GM12878 (cell line): ENCODE results near the gene TMIGD2. TPM values are rescaled to one million over a fixed set of nuclear protein-coding genes. Genes with fewer than 3 reads are reported as not detected.

ENCODE experiments used
- ATAC-seq: fragments of 200-7000 bp; cut with Tn5 transposase; 3 replicates; pipeline ENCODE4 v1.9.1; 2020; ENCODE audit warnings: mild to moderate bottlenecking, moderate library complexity
- BruUV-seq: library from RNA; stranded (reverse); fragments of 400-500 nt; replicated peaks from 2 replicates; lab custom pipeline; 2021; lab: Mats Ljungman, UMichigan
- CTCF ChIA-PET: fragments of 300-600 bp; sonication (Branson Sonifier 250); formaldehyde crosslinking; extraction: SDS; loops from one replicate; lab custom pipeline; 2021; ENCODE audit warnings: inconsistent platforms; lab: Yijun Ruan, JAX
- POLR2A ChIA-PET: fragments of 350-600 bp; formaldehyde crosslinking; extraction: SDS; loops from one replicate; lab custom pipeline; 2021; ENCODE audit warnings: inconsistent platforms; lab: Charles Lee
- RAD21 ChIA-PET: fragments of 300-600 bp; sonication (Branson Sonifier 250); formaldehyde crosslinking; loops from one replicate; lab custom pipeline; 2023; ENCODE audit warnings: antibody characterized with exemption; ENCODE audit not compliant: unreplicated experiment; lab: Charles Lee
- SMC1A ChIA-PET: fragments of 300-600 bp; sonication (Branson Sonifier 250); formaldehyde crosslinking; loops from one replicate; lab custom pipeline; 2023; ENCODE audit not compliant: unreplicated experiment, uncharacterized antibody; lab: Charles Lee
- DNase-seq: peaks from one replicate; pipeline ENCODE4 v3.0.0-alpha.2; 2011; ENCODE audit warnings: low read depth, low spot score
- FAIRE-seq: peaks from 3 replicates; lab custom pipeline; 2011; peaks lifted over from hg19 to GRCh38; lab: Jason Lieb, UNC
- H2AFZ ChIP-seq: 2 replicates; pipeline ENCODE4 v1.6.0; 2011; ENCODE audit warnings: low read depth, low read length, control low read depth; ENCODE audit not compliant: control insufficient read depth
- H3K27ac ChIP-seq: 2 replicates; pipeline ENCODE4 v1.5.1; 2011; ENCODE audit warnings: control low read depth; ENCODE audit not compliant: control insufficient read depth, insufficient read depth
- H3K27me3 ChIP-seq, 2 experiments: replicated peaks in 1 of 2; 2 replicates each; pipeline versions ENCODE4 v1.6.0 to v1.6.1; 2011; ENCODE audit warnings: low read length in 1 of 2; ENCODE audit not compliant: control insufficient read depth in 2 of 2, insufficient read depth in 2 of 2
- H3K36me3 ChIP-seq, 2 experiments: 2 replicates each; pipeline ENCODE4 v1.5.1; 2011; ENCODE audit warnings: low read length in 1 of 2; ENCODE audit not compliant: control insufficient read depth in 2 of 2, insufficient read depth in 2 of 2
- H3K4me1 ChIP-seq: 2 replicates; pipeline ENCODE4 v1.6.1; 2011; ENCODE audit warnings: mild to moderate bottlenecking, low read length, moderate library complexity, mixed read lengths; ENCODE audit not compliant: control insufficient read depth, insufficient read depth
- H3K4me2 ChIP-seq: 2 replicates; pipeline ENCODE4 v1.6.0; 2011; ENCODE audit warnings: control low read depth; ENCODE audit not compliant: control insufficient read depth, insufficient read depth
- H3K4me3 ChIP-seq: fragments of 200-600 bp; sonication (generic); 2 replicates; pipeline ENCODE4 v1.5.1; 2016
- H3K79me2 ChIP-seq: 2 replicates; pipeline ENCODE4 v1.6.0; 2011; ENCODE audit warnings: low read length; ENCODE audit not compliant: control insufficient read depth, insufficient read depth
- H3K9ac ChIP-seq: 2 replicates; pipeline ENCODE4 v1.8.0; 2011; ENCODE audit warnings: low read length, control low read depth, mixed read lengths; ENCODE audit not compliant: control insufficient read depth, insufficient read depth
- H3K9me3 ChIP-seq: replicated peaks from 3 replicates; pipeline ENCODE4 v1.5.1; 2011; ENCODE audit warnings: mild to moderate bottlenecking, low read length; ENCODE audit not compliant: control insufficient read depth, insufficient read depth
- H4K20me1 ChIP-seq: 2 replicates; pipeline ENCODE4 v1.6.0; 2011; ENCODE audit not compliant: control insufficient read depth, insufficient read depth
- ATF3 ChIP-seq: IDR thresholded peaks from 2 replicates; pipeline ENCODE4 v1.6.1; 2011; ENCODE audit warnings: low read depth, mild to moderate bottlenecking, low read length, moderate library complexity, borderline replicate concordance; ENCODE audit errors: extremely low read depth
- CBX5 ChIP-seq: sonication (generic); IDR thresholded peaks from 2 replicates; pipeline ENCODE4 v1.6.1; 2016; ENCODE audit warnings: low read depth, moderate library complexity, mild to moderate bottlenecking, inconsistent platforms
- CREM ChIP-seq: IDR thresholded peaks from 2 replicates; pipeline ENCODE4 v1.6.1; 2014; ENCODE audit warnings: antibody characterized with exemption, low read depth
- ELK1 ChIP-seq: IDR thresholded peaks from 2 replicates; pipeline ENCODE4 v1.6.1; 2012; ENCODE audit warnings: low read depth, low read length, improper control_type of control experiment
- EP300 ChIP-seq, 2 experiments: fragments of 150-350 bp in 1 of 2; IDR thresholded peaks; 2 replicates each; pipeline ENCODE4 v1.6.1; 2011 to 2012; ENCODE audit warnings: low read depth in 2 of 2, low read length in 2 of 2, borderline replicate concordance in 1 of 2, improper control_type of control experiment in 1 of 2, inconsistent platforms in 1 of 2; ENCODE audit not compliant: control insufficient read depth in 1 of 2
- LARP7 ChIP-seq: fragments of 450-650 bp; IDR thresholded peaks from 2 replicates; pipeline ENCODE4 v1.6.1; 2017; ENCODE audit warnings: mild to moderate bottlenecking
- PAX8 ChIP-seq: fragments of 450-650 bp; IDR thresholded peaks from 2 replicates; pipeline ENCODE4 v1.6.1; 2017; ENCODE audit warnings: mild to moderate bottlenecking, moderate library complexity
- PKNOX1 ChIP-seq: fragments of 450-650 bp; IDR thresholded peaks from 2 replicates; pipeline ENCODE4 v1.6.1; 2016; ENCODE audit warnings: mild to moderate bottlenecking
- RUNX3 ChIP-seq: IDR thresholded peaks from 2 replicates; pipeline ENCODE4 v1.6.1; 2012; ENCODE audit warnings: low read length, inconsistent platforms
- SIN3A ChIP-seq: IDR thresholded peaks from 2 replicates; pipeline ENCODE4 v1.6.1; 2012; ENCODE audit warnings: low read depth, low read length, improper control_type of control experiment
- SRF ChIP-seq, 2 experiments: IDR thresholded peaks; 2 replicates each; pipeline ENCODE4 v1.6.1; 2011; ENCODE audit warnings: low read depth in 2 of 2, low read length in 2 of 2, mild to moderate bottlenecking in 1 of 2, moderate library complexity in 1 of 2
- ZBED1 ChIP-seq: IDR thresholded peaks from 2 replicates; pipeline ENCODE4 v1.6.1; 2016; ENCODE audit warnings: borderline replicate concordance
- WGBS: methylation state at CpG from one replicate; pipeline ENCODE4 v1.1.6; 2016; ENCODE audit warnings: low lambda C conversion rate; ENCODE audit not compliant: insufficient replicate concordance, insufficient coverage; ENCODE audit errors: missing lambda C conversion rate; 5-methylcytosine and 5-hydroxymethylcytosine counted together
- in situ Hi-C: fragments of 300-500 bp; cut with MboI; formaldehyde crosslinking; loops from 9 replicates; pipeline ENCODE4 v1.14.3; 2018; ENCODE audit warnings: mixed read lengths
- intact Hi-C: fragments of 100-400 bp; cut with micrococcal nuclease; formaldehyde crosslinking; loops from one replicate; pipeline ENCODE4 v1.14.2; 2022; ENCODE audit not compliant: unreplicated experiment
- polyA plus RNA-seq, 11 experiments: library from polyadenylated mRNA; depleted of rRNA in 4 of 11; unstranded in 6 of 11; stranded (reverse) in 5 of 11; fragments of >200 nt; fragmentation: Nextera tagmentation in 4 of 11; fragmentation: Illumina TruSeq in 1 of 11; extraction: Ambion mirVana in 4 of 11; extraction: Trizol in 1 of 11; gene quantifications; 1 replicate in 1 of 11; 2 replicates in 10 of 11; pipeline versions ENCODE4 v1.2.1 to v1.2.3, GENCODE V29; 2011 to 2016; ENCODE audit warnings: inconsistent platforms in 2 of 11, missing spikeins in 2 of 11, low read depth in 1 of 11
- total RNA-seq, 4 experiments: library from RNA; depleted of rRNA in 3 of 4; stranded (reverse); fragments of >200 nt in 3 of 4; fragmentation: Illumina TruSeq in 1 of 4; extraction: Trizol in 1 of 4; gene quantifications; 2 replicates each; pipeline versions ENCODE4 v1.2.1 to v1.2.3, GENCODE V29; 2013 to 2021
- TF ChIP-seq, protein P1 (sequence below): IDR thresholded peaks from 2 replicates; pipeline ENCODE4 v1.6.1; 2011; ENCODE audit warnings: low read depth, low read length, improper control_type of control experiment, borderline replicate concordance

TMIGD2 gene
- total and polyA plus RNA-seq, 10 of the 15 experiments (the other 5 are each of a cell fraction or from before 2014, with no cell fraction given): 0.09 to 0.40 (median 0.14) TPM; not detected in 5

DNA sequence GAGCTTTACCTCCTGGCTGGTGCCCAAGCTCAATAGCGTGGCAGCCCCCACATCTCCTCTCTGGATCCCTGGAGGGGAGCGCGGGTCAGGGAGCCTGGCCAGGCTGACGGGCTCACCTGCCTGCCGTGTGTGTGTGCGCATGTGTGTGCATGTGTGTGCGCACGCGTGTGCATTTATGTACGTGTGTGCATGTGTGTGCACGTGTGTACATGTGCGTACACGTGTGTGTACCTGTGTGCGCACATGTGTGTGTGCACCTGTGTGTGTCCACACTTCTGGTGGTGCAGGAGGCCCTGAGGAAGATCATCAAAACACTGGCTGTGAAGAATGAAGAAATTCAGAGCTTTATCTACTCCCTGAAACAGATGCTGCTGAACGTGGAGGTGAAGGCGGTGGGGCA lies 3.5 kb upstream of the TMIGD2 start:
- WGBS: 77% methylated on average over 15 of the region's 16 CpGs
- no peaks in the 10 kb centered on the region for H4K20me1 ChIP-seq
- no peak overlapping the region for H3K4me3 ChIP-seq
- SMC1A ChIA-PET: no interaction called here
- no peak overlapping the region for H2AFZ ChIP-seq
- no peaks in the 10 kb centered on the region for H3K79me2 ChIP-seq
- intact Hi-C loops: no loop called here
- no peaks in the 10 kb centered on the region for H3K9me3 ChIP-seq
- no peak overlapping the region for H3K27ac ChIP-seq
- RAD21 ChIA-PET: no interaction called here
- DNase-seq: no peak
- ATAC-seq: no peak
- CTCF ChIA-PET: no interaction called here
- in situ Hi-C loops: no loop called here
- FAIRE-seq: no peak
- no peak overlapping the region for H3K4me2 ChIP-seq
- H3K4me1 ChIP-seq: no peaks in the 10 kb centered on the region
- POLR2A ChIA-PET: no interaction called here
- BruUV-seq: no TSS peak
- no peaks in the 10 kb centered on the region for H3K36me3 ChIP-seq
- no peak overlapping the region for H3K9ac ChIP-seq
- H3K27me3 ChIP-seq: no peaks in the 10 kb centered on the region
- TF ChIP-seq CREM (no peak), ELK1 (no peak), RUNX3 (no peak), PAX8 (no peak), PKNOX1 (no peak), CBX5 (no peak)
- TF ChIP-seq, all 136 proteins: peak for 0

- ATAC-seq: no peak
- no peak overlapping the region for H2AFZ ChIP-seq
- H3K79me2 ChIP-seq: no peaks in the 10 kb centered on the region
- in situ Hi-C loops: no loop called here
- no peaks in the 10 kb centered on the region for H3K27me3 ChIP-seq
- TF ChIP-seq ZBED1 (no peak), SRF (IDR thresholded peaks at IDR 0.05; ENCODE audit: low read depth in 2 of 2, low read length in 2 of 2) (no peak), EP300 (IDR thresholded peaks at IDR 0.05; ENCODE audit: borderline replicate concordance in 1 of 2, control insufficient read depth in 1 of 2, low read depth in 2 of 2, low read length in 2 of 2) (no peak), SIN3A (no peak), PAX8 (no peak), LARP7 (no peak), ATF3 (no peak)
- TF ChIP-seq, protein P1, sequence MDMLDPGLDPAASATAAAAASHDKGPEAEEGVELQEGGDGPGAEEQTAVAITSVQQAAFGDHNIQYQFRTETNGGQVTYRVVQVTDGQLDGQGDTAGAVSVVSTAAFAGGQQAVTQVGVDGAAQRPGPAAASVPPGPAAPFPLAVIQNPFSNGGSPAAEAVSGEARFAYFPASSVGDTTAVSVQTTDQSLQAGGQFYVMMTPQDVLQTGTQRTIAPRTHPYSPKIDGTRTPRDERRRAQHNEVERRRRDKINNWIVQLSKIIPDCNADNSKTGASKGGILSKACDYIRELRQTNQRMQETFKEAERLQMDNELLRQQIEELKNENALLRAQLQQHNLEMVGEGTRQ: no peak
- TF ChIP-seq, all 136 proteins: peak for 0
- ChIA-PET SMC1A (no interaction called here), CTCF (no interaction called here), POLR2A (no interaction called here), RAD21 (no interaction called here)
- Histone ChIP-seq H4K20me1 (no peaks in the 10 kb centered on the region), H3K27ac (no peak overlapping the region), H3K9ac (no peak overlapping the region), H3K4me2 (no peak overlapping the region), H3K4me1 (no peaks in the 10 kb centered on the region), H3K9me3 (no peaks in the 10 kb centered on the region), H3K4me3 (no peak overlapping the region), H3K36me3 (no peaks in the 10 kb centered on the region)
- 86% methylated on average over 5 of the region's 7 CpGs for WGBS
- intact Hi-C loops: no loop called here
- FAIRE-seq: no peak
- no peak for DNase-seq
- BruUV-seq: no TSS peak
These were observed 3.0 kb upstream of the TMIGD2 start for GRCh38 chr19:4305257-4305612.
